ENCODE measurements around the gene PIK3AP1. TPM values are rescaled to one million over a fixed set of nuclear protein-coding genes. Genes with fewer than 3 reads are reported as not detected.

The PIK3AP1 gene
- total RNA-seq, 1 experiment from 2014 or later: 1.7 TPM

- Histone ChIP-seq H3K4ac (ENCODE audit: low read depth, low read length) (no peak within 1 kb of the TSS; the same call in 1 of the 2 replicates), H2BK20ac (ENCODE audit: low read depth, low read length, poor library complexity, severe bottlenecking) (no peak within 1 kb of the TSS), H2BK15ac (ENCODE audit: low read depth, low read length) (no peak within 1 kb of the TSS), H3K23ac (ENCODE audit: insufficient read length, low read depth, low read length) (no peak within 1 kb of the TSS), H3K79me1 (ENCODE audit: insufficient read depth, low read depth, low read length, poor library complexity, severe bottlenecking) (no peaks in the 10 kb centered on the region), H3K56ac (ENCODE audit: insufficient read length, low read depth, low read length) (no peak within 1 kb of the TSS), H3T11ph (ENCODE audit: low read length) (no peak within 1 kb of the TSS), H3K23me2 (ENCODE audit: insufficient read length, low read depth, low read length, poor library complexity, severe bottlenecking) (peaks cover 13% of the 10 kb centered on the region), H3K9me3 (ENCODE audit: control insufficient read depth, low read depth, low read length) (no peaks in the 10 kb centered on the region), H3K14ac (ENCODE audit: insufficient read depth, low read length) (peak within 1 kb of the TSS; percentile 96), H4K8ac (replicated peaks; ENCODE audit: insufficient read length, low read depth, low read length) (no peak within 1 kb of the TSS), H2BK12ac (ENCODE audit: insufficient read length, low read depth, low read length) (no peak within 1 kb of the TSS), H3K27ac (ENCODE audit: insufficient read length, low read depth, low read length) (peak within 1 kb of the TSS; percentile 51), H4K91ac (ENCODE audit: insufficient read length, low read depth, low read length) (no peak within 1 kb of the TSS), H3K79me2 (ENCODE audit: insufficient read depth, low read length) (peaks cover 32% of the 10 kb centered on the region; the same call in 1 of the 2 replicates), H3K9ac (ENCODE audit: extremely low read depth, insufficient read length, low read length) (peak within 1 kb of the TSS; percentile 82), H3K18ac (ENCODE audit: insufficient read length, low read depth, low read length) (peak within 1 kb of the TSS; percentile 88), H4K5ac (ENCODE audit: insufficient read length, low read depth, low read length) (no peak within 1 kb of the TSS), H4K20me1 (ENCODE audit: control insufficient read depth, insufficient read depth, insufficient read length) (no peaks in the 10 kb centered on the region), H3K27me3 (ENCODE audit: insufficient read depth, low read length) (no peaks in the 10 kb centered on the region), H2AFZ (ENCODE audit: low read length) (no peak within 1 kb of the TSS), H3K4me1 (ENCODE audit: insufficient read depth, low read length) (no peaks in the 10 kb centered on the region), H2AK5ac (ENCODE audit: insufficient read length, low read length) (no peak within 1 kb of the TSS), H2BK120ac (ENCODE audit: low read depth, low read length, poor library complexity, severe bottlenecking) (no peak within 1 kb of the TSS), H2BK5ac (ENCODE audit: insufficient read length, low read length) (no peak within 1 kb of the TSS), H3K4me2 (ENCODE audit: insufficient read depth, insufficient read length, low read length) (peak within 1 kb of the TSS; percentile 99)
- peak; percentile 85 for DNase-seq
- H3K9me3 Mint-ChIP-seq: no peaks in the 10 kb centered on the region
- no peaks in the 10 kb centered on the region for H3K27me3 Mint-ChIP-seq (ENCODE audit: low read depth)
- no CpG with 5 or more reads among the region's 107 CpGs for WGBS (ENCODE audit: extremely low coverage, insufficient read length, low lambda C conversion rate)
- no peaks in the 10 kb centered on the region; a peak in 1 of 7 replicates for H3K36me3 Mint-ChIP-seq (ENCODE audit: insufficient read depth in 1 of 3, low read depth in 3 of 3)
- H3K4me1 Mint-ChIP-seq: peaks cover 15 to 19% of the 10 kb centered on the region in 2 experiments
- peak within 1 kb of the TSS; percentile 90 to 91; a peak in 4 of 5 replicates for H3K4me3 Mint-ChIP-seq
- TF ChIP-seq, protein P1, sequence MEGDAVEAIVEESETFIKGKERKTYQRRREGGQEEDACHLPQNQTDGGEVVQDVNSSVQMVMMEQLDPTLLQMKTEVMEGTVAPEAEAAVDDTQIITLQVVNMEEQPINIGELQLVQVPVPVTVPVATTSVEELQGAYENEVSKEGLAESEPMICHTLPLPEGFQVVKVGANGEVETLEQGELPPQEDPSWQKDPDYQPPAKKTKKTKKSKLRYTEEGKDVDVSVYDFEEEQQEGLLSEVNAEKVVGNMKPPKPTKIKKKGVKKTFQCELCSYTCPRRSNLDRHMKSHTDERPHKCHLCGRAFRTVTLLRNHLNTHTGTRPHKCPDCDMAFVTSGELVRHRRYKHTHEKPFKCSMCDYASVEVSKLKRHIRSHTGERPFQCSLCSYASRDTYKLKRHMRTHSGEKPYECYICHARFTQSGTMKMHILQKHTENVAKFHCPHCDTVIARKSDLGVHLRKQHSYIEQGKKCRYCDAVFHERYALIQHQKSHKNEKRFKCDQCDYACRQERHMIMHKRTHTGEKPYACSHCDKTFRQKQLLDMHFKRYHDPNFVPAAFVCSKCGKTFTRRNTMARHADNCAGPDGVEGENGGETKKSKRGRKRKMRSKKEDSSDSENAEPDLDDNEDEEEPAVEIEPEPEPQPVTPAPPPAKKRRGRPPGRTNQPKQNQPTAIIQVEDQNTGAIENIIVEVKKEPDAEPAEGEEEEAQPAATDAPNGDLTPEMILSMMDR (conservative IDR thresholded peaks at IDR 0.05): no peak
- H3K27ac Mint-ChIP-seq: peak within 1 kb of the TSS; percentile 25 to 99 (median 96)
Observed at GRCh38 chr10:96586419-96587263, 133.7 kb downstream of the PIK3AP1 start, which contains the start of gene TM9SF3. Gene TM9SF3, minus strand, starts transcription at chr10:96587012. Its CDS starts 177 bp downstream, at chr10:96586835.

Data from H9 (cell line).